Activated CD8-positive, alpha-beta memory T cell treated with anti-CD3 and anti-CD28 coated beads, Interleukin-2, amount 50 U/mL, for 1 hour (primary cell): ENCODE results near the gene GRID2.

Experiments used
- DNase-seq: peaks from one replicate; pipeline ENCODE4 v3.0.0-alpha.2; 2020; ENCODE audit errors: extremely low read depth

GRID2 gene

DNA sequence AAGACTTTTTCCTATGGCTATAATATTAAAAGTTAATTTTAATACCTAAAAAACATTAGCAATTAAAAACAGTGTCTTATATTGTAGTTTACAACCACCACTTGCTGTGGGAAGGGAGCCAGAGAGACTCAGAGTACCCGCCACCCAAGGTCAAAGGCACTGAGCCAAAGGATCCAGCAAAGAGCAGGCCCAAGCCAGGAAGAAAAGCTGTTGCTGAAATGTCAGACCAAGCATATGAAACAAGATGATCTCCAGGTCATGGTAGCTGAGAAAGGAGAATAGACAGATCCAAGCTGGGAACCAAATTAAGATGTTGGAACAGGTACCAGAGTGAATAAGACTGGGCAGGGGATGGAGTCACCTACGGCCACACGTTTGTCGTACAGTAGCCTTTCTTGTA lies 1506.0 kb downstream of the GRID2 start:
- no peak for DNase-seq

DNA sequence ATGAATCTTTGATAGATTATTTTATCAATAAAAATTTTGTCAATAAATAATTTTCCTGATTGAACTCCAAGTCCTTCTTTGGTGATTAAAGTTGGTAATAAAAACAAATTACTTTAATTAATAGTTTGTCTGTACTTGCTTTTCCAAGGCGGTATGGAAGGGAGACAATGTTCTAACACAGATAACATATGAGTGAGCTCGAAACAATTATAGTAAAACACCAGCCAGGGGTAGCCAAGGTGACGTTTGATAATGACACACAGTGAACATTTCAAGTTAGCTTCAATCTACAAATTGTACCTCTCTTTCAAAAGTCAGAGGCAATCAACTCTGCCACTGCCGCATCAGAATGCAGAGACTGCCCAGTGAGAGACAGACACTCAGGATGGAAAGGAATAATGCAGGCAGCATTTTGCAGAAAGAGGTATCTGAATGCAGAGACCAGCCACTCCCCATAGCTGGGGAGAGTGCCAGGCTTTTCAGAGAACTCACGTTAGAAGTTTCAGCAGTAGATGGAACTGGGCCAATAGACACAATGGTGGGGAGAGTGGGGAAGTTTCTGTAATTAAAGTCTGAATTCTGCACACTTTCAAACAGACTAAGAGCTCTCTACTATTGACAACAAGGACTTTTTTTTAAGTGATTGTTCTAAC lies 1506.7 kb downstream of the GRID2 start:
- no peak for DNase-seq

DNA sequence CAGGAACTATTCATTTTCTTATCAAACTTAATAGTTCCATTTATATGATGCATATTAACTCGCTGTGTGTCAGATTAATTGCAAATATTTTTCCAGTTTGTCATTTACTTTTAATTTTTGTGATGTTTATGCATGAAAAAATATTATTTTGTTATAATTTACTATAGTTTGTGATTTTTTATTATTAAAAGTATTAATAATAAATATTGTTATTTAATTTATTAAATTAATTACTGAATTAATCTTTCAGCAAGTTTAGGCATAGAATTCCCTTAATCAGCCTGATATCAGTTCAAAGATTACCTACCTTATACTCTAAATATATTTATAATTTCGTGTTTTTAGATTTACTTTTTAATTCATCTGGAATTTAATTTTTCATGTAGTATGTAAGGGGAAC lies 1509.3 kb downstream of the GRID2 start:
- no peak for DNase-seq

DNA sequence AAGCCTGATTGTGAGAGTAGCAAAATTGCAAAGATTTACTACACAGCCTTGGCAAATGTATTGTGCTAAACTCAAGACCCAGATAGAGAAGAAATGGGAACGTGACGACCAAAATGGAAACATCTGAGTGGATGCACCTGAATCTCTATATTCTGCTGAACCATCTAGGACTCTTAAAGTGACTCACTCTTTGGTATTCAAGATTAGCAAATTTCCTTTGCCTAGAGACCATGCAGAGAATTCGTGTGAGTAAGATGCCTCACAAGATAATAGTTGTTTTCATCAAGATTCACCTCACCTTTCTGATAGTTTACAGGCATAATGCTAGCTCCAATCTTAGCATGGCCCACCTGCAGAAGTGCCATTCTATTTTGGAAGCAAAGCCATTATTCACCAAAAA lies 1510.4 kb downstream of the GRID2 start:
- no peak for DNase-seq

DNA sequence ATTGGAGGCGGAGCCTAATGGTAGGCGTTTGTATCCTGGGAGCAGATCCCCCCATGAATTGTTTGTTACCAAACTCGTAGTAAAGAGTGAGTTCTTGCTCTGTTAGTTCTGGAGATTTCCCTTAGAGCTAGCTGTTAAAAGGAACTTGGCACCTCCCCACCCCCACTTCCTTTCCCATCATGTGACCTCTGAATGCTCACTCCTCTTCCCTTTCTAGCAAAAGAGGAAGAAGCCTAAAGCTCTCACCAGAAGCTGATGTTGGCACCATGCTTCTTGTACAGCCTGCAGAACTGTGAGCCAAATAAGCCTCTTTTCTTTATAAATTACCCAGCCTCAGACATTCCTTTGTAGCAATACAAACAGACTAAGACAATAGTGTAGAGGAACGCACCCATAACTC lies 1511.0 kb downstream of the GRID2 start:
- DNase-seq, result no peak
